NCI-H524 (cell line): ENCODE measurements around the gene HEBP1.

Experiments used
- DNase-seq, 2 experiments: peaks; one replicate each; lab custom pipeline; 2025; lab: John Stamatoyannopoulos, UW

Gene HEBP1

GRCh38 chr12:12990700-12991468 lies 9.2 kb downstream of the HEBP1 start:
- DNase-seq, result no peak

GRCh38 chr12:12987421-12987820 lies 12.6 kb downstream of the HEBP1 start:
- no peak for DNase-seq

- DNase-seq, result peak in 1 of 2 experiments; percentile 2
Measured at GRCh38 chr12:12986775-12987331, 13.2 kb downstream of the HEBP1 start.

GRCh38 chr12:12985817-12986408 lies 14.2 kb downstream of the HEBP1 start:
- DNase-seq, result peak in 1 of 2 experiments; percentile 29

- DNase-seq, result no peak
Measured at GRCh38 chr12:12984149-12984548, 15.9 kb downstream of the HEBP1 start.

GRCh38 chr12:12983420-12984035 lies 16.5 kb downstream of the HEBP1 start:
- DNase-seq, result peak; percentile 7 to 54

GRCh38 chr12:12982331-12982730 lies 17.7 kb downstream of the HEBP1 start:
- DNase-seq, result no peak

GRCh38 chr12:12979731-12980259 lies 20.3 kb downstream of the HEBP1 start:
- DNase-seq, result no peak

GRCh38 chr12:12979126-12979525 lies 20.9 kb downstream of the HEBP1 start:
- DNase-seq, result no peak

GRCh38 chr12:12977231-12977630 lies 22.8 kb downstream of the HEBP1 start:
- no peak for DNase-seq

- no peak for DNase-seq
Measured at GRCh38 chr12:12976366-12976765, 23.7 kb downstream of the HEBP1 start.

GRCh38 chr12:12975322-12976077 lies 24.6 kb downstream of the HEBP1 start:
- DNase-seq, result peak; percentile 24 to 52

GRCh38 chr12:12974211-12974610 lies 25.9 kb downstream of the HEBP1 start:
- DNase-seq, result no peak

- no peak for DNase-seq
Measured at GRCh38 chr12:12973019-12973418, 27.0 kb downstream of the HEBP1 start.

- no peak for DNase-seq
Measured at GRCh38 chr12:12965836-12966235, 34.2 kb downstream of the HEBP1 start.

GRCh38 chr12:12964255-12964654 lies 35.8 kb downstream of the HEBP1 start:
- DNase-seq, result no peak

- peak in 1 of 2 experiments; percentile 63 for DNase-seq
Measured at GRCh38 chr12:12960639-12961209, 39.3 kb downstream of the HEBP1 start.

GRCh38 chr12:12958886-12959285 lies 41.2 kb downstream of the HEBP1 start:
- no peak for DNase-seq

- peak in 1 of 2 experiments; percentile 4 for DNase-seq
Measured at GRCh38 chr12:12954878-12955625, 45.0 kb downstream of the HEBP1 start.

GRCh38 chr12:12954356-12954755 lies 45.7 kb downstream of the HEBP1 start:
- DNase-seq, result peak; percentile 41 to 67

GRCh38 chr12:12952036-12952435 lies 48.0 kb downstream of the HEBP1 start, which contains the start of gene GPRC5D:
TSS of gene GPRC5D (minus strand) at chr12:12952170. CDS start at chr12:12950384, 1,786 bp downstream.
- DNase-seq, result no peak
